HUDEP-2 (cell line): ENCODE data around the gene GALNT1.

Experiments
- DNase-seq, 76 experiments: peaks; one replicate each; lab custom pipeline; 2025; ENCODE audit not compliant: unreplicated experiment in 76 of 76; lab: John Stamatoyannopoulos, UW

GALNT1 gene

GRCh38 chr18:35710581-35710980 is 129.0 kb downstream of the GALNT1 start:
- no peak for DNase-seq

DNA sequence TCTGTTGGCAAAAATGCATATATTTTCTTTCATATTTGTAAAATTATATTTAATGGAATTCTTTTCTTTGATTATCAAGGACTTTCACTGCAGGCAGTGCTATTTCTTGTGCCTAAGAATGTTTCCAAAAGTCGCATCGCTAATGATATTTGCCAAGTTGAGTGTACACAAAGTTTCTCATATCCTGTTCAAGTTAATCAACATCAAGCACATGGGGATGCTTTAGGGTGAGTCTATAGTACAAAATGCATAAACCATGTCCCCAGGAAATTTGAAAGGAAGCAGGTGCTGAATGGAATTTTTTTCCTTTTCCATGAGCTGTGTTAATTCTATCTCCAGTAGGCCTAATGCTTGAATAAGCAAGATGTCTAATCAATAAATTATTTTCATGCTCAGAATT is 129.7 kb downstream of the GALNT1 start:
- no peak for DNase-seq

DNA sequence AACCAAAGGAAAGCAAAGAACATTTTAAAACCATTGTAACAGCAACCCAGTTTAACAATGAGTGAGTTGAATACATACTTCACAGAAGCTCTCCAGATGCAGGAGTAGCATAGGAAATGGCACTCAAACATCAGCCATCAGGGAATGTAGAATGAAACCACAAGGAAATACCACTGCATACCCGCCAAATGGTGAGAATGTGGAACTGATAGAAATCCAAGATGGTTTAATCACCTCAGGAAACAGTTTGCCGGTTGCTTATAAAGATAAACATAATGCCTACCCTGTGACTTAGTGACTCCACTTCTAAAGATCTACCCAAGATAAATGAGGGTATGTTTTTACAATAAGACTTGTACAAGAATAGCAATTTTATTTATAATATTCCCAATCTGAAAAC is 132.0 kb downstream of the GALNT1 start:
- no peak for DNase-seq

DNA sequence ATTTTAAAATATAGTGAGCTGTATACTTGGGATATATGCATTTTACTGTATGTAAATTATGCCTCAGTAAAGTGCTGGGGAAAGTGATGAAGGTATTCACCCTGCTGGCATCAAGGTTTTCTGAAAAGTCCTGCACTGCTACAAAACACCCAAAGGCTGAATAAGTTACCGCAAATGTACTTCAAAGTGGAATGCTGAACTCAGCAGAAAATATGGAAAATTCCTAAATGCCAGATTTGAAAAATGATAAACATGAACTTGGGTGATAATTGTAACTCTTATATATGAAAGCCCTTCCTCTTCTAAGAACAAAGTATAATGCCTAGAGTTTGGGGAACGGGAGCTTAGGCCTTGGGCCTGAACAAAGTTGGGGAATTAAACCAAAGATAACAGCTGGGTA is 133.0 kb downstream of the GALNT1 start:
- no peak for DNase-seq

DNA sequence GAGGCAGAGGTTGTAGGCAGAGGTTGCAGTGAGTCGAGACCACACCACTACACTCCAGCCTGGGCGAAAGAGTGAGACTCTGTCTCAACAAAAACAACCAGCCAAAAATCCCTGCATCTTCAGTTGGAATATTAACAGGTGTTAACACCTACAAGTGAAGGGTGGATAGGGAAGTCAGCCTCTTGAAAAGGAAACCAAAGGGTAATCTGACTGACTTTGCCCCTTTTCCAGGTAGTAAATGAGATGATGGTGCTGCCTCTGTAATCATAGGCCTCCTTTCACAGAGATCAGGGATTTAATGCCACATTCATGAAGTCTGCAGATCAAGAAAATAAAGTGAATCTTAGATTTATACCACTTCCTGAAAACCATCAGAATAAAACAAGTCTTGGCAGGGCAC is 133.6 kb downstream of the GALNT1 start:
- no peak for DNase-seq

DNA sequence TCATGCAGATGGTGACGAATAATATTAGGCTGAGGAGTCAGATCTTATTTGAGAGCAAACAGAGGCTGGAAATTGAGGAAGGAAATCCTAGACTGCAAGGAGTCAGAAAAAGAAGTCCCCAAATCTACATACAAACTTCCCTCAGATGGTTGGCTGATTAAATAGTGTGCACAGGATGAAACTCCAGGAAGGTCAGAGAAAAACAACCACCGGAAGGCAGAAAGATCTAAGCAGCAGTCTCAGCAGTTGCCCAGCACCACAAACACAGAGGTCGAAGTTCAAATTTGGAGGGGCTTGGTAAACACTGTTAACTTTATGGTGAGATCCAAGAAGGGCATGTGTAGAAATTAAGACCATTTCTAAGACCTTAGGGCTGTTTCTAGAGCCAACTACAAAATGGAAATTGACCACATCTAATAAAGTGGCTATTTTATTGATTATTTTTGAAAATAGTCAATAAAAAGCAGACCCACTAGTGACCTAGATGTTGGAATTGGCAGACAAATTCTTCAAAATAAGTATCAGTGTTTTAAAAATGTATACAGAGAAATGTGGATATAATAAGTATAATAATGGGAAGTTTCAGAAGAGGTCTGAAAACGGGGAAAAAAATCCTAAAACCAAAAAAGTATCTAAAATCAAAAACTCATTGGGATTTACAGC is 134.8 kb downstream of the GALNT1 start:
- no peak for DNase-seq

DNA sequence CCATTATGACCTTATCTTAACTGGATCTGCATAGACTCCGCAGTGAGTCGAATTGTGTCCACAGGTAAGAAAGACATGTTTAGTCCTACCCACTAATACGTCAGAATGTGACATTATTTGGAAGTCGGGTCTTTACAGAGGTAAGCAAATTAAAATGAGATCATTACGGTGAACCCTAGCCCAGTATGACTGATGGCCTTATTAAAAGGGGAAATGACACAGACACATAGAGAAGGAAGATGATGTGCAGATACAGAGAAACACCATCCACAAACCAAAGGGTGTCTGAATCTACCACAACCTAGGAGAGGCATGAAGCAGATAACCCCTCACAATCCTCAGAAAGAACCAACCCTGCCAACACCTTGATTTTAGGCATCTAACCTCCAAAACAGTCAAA is 135.6 kb downstream of the GALNT1 start:
- DNase-seq = no peak

DNA sequence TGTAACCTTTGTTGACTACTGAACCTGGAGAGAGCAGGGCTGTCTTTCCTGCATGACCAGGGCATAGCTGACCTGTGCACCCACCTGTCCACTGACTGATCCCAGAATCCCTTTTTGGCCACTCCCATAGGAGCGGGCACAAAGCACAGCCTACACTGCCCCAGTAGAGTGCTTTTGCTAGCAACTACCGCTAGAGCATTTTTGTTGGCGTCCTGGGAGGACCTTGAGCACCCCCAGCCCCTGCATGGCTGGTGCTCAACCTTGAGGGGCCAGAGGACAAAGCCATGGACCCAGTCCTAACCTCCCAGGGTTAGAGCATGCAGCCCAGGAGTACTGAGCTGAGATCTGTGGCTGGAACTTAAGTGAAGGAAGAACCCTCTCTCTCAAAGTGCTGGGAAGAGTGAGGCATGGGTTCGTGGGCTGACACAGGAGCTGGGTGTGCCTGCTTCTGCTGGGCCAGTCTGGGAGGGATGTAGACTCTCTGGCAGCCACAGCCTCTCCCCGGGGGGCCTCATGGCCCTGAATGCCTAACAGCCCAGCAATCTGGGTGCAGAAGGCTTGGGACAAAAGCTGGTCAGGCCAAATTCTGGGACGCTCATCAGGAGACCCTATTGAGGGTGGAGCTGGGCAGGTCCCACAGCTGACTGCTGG is 140.0 kb downstream of the GALNT1 start:
- no peak for DNase-seq

DNA sequence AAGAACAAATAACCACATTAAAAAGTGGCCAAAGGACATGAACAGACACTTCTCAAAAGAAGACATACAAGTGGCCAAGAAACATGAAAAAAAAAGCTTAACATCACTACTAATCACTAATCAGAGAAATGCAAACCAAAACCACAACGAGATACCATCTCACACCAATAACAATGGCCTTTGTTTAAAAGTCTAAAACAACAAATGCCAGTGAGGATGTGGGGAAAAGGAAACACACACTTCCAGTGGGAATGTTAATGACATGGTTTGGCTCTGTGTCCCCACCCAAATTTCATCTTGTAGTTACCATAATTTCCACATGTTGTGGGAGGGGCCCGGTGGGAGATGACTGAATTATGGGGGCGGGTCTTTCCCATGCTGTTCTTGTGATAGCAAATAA is 147.1 kb downstream of the GALNT1 start:
- no peak for DNase-seq

GRCh38 chr18:35729991-35730668 is 148.6 kb downstream of the GALNT1 start:
- no peak for DNase-seq

DNA sequence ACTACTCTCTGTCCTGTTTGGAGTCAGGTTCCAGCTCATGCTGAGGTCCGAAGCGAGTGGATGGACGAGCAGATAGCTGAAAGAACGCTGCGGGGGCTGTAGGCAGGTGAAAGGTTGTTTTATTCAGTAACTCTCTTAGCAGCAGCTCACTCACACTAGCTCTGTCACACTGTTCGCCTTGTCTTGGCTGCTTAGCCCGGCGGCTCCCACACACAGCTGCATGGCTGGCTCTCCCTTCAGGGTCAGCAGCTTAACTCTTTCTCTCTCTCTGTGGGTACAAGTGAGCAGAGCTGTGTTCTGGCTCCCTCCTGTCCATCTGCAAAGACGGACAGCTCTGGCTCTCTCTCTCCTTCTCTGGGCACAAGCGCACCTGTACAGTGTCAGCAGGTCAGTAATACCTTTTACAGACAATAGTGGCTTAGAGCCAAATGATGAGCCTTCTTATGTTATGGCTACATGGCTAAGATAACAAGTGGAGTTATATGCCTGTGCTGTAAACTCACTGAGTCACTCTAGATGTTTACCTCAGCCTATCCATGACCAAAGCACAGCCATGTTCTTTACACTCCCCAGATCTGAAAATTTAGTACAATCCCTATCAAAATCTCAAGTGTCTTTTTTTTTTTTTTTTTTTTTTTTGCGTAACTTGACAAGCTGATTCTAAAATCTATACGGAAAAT is 149.3 kb downstream of the GALNT1 start:
- DNase-seq = peak in 17 of 76 experiments; percentile 3 to 59 (median 18)

GRCh38 chr18:35731701-35732100 is 150.2 kb downstream of the GALNT1 start:
- no peak for DNase-seq

GRCh38 chr18:35732162-35732561 is 150.6 kb downstream of the GALNT1 start:
- DNase-seq = no peak

DNA sequence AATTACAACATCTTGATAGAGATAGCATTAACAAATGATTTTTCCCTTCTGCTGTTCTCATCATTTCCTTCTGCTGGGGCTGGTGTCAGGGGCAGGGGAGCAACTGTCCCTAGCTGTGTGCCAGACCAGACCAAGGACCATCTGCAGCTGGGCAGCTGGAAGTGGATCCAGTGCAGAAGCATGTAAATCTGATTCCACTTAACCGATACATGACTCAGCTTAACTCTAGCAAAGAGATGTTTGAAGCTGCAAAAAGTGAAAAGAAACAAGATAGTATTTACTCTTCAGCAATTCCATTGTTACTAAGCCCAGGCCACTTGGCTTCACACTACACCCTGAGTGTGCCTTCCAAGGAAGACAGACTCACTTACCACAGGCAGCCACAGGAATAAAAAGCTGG is 151.1 kb downstream of the GALNT1 start:
- DNase-seq = no peak

DNA sequence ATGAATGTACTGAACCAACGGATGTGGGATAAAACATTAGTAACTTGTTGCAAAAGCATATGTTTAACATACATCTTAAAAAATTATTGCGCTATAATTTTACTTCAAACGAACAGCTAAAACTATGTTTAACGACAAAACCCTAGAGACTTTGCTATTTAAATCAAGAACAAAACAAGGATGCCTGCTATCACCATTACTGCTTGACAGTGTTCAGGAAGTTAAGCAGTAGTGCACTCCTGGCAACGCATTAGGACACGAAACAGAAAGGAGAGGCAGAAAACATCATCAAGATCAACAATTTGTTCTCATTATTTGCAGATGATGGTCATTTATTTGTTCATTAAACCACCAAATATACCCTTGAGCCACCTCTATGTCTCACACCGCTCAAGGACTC is 151.9 kb downstream of the GALNT1 start:
- DNase-seq = no peak

GRCh38 chr18:35736696-35737095 is 155.2 kb downstream of the GALNT1 start:
- no peak for DNase-seq

- DNase-seq = no peak
Measured at GRCh38 chr18:35739778-35740177, 158.2 kb downstream of the GALNT1 start.

DNA sequence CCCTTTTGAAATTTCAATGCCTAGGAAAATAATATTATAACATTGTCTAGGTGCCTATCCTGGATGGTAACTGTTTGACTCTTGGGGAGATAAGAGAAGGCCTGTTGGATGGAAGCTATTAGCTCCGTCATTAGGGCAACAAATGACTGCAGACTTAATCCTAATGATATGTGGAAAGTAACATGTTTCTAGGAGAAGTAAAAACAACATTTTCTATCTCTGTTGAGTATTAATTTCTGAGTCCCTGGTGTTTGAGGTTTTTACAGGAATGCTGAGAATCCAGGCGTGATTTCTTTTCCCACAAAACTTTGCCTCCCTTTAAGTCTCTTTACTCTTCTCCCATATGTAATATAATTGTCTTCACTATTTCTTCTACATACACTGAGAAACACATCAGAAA is 159.1 kb downstream of the GALNT1 start:
- DNase-seq = no peak

DNA sequence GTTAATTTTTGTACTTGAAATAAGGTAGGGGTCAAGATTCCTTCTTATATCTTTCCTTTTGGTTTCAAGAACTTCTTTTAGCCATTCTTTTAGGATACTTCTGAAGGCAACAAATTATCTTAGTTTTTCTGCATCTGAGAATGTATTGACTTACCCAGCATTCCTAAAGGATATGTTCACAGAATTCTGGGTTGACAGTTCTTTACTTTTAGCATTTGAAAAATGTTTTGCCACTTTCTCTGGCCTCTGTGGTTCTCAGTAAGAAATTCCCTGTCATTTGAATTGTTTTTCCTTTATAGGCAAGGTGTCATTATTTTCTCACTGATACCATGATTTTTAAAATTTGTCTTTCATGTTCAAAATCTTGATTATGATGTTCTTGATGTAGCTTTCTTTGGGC is 162.4 kb downstream of the GALNT1 start:
- DNase-seq = no peak

DNA sequence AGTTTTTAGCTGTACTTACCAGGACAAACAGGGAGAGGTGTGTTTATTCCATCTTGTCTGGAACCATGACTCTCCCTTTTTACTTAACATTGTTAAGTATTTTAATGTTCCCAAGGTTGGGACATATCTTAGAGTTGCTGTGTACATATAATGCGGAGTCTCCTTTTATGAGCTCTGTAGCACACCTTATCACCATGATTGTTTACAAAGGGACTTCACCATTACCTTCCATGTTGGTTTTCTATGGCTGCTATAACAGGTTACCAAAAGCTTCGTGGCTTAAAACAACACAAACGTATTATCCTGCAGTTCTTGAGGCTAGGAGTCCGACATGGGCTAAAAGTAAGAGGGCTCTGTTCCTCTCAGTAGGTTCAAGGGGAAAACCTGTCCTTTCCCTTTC is 164.3 kb downstream of the GALNT1 start:
- DNase-seq = no peak

GRCh38 chr18:35746826-35747339 is 165.3 kb downstream of the GALNT1 start:
- DNase-seq = no peak
